GM21515 (cell line): ENCODE data around the gene DRD1.
A peak's percentile ranks its signal among the peaks of the same experiment; 100 is the strongest.
"Not testable (repeated sequence)": the region's sequence is repeated elsewhere in the genome, so short reads cannot be mapped to it uniquely, and the experiment has no call there.

ENCODE experiments used
- ATAC-seq: cut with Tn5 transposase; IDR thresholded peaks from one replicate; pipeline ENCODE4 v1.9.1; 2021; ENCODE audit not compliant: unreplicated experiment

Gene DRD1

GRCh38 chr5:175468892-175469291, 24.9 kb upstream of the DRD1 start:
- ATAC-seq = no peak

DNA sequence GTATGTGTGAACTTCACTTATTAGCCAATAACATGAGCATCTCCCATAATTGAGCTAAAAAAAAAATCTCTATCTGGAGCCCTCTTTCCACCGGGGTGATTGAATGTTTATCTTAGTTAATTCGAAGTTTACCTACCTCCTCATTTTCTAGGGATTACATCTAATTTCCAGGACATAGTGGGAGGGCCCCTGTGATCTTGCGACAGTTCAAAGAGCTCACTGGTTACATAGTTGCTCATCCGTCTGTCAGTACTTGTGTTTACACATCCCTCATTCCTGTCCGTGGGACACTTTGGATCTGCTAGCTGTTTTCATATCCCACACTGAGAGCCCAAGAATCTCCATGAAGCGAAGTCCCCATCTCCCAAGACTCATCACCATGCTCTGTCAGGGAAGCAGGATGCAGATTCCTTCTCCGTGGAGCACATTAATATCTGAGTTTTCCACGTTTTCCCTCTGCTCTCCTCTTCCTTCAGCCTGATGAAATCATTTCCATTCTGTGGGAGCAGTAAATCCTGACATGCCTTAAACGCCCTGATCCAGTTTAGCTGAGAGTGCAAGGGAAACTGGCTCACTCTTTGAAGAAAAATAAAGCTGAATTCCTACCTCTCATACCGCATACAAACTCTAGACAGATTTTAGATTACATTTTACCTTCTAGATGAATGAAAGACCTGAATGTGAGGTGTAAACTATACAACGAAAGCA, 24.2 kb upstream of the DRD1 start:
- ATAC-seq = no peak

DNA sequence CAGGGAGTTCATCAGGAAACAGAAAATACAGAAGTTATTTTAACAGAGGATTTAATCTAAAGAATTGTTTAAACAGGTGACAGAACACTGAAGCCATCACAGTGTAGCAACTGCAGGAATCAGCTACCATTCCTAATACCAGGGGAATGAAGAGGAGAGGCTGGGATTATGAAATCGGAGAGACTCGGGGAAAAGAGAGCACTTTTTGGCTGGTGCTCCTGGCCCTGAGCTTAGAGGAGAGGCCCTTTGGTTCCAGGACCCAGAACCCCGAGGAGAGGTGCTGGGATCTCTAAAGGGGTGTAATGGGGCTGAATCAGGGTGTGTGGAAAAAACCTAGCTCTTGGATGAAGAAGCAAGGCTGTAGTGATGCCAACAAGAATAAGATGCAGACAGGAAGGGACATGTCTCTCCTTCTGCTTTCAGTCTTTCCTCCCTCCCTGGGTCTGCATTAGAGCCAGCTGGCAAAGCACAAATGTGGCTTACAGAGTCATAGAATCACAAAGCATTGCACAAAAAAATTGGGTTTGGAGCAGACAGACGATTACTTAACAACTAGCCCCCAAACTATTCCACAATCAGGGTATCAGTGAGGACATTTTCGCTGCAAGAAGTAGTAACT, 22.8 kb upstream of the DRD1 start:
- ATAC-seq = no peak

DNA sequence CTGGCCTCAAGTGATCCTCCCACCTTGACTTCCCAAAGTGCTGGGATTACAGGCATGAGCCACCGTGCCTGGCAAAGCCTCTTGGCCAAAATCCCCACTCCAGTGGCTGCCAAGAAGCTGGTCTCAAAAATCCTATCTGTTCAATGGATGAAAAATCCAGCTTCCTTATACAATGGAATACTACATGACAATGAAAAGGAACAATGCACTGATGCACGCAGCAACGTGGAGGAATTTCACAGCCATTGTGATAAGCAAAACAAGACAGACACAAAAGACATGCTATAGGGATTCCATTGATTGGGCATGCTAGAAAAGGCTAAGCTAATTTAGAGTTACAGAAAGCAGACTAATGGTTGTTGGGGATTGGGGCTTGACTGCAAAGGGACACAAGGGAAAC, 21.3 kb upstream of the DRD1 start:
- no peak for ATAC-seq

GRCh38 chr5:175464942-175465233, 20.9 kb upstream of the DRD1 start:
- no peak for ATAC-seq

- peak; percentile 99 for ATAC-seq
Measured at GRCh38 chr5:175464074-175464941, 20.3 kb upstream of the DRD1 start.

DNA sequence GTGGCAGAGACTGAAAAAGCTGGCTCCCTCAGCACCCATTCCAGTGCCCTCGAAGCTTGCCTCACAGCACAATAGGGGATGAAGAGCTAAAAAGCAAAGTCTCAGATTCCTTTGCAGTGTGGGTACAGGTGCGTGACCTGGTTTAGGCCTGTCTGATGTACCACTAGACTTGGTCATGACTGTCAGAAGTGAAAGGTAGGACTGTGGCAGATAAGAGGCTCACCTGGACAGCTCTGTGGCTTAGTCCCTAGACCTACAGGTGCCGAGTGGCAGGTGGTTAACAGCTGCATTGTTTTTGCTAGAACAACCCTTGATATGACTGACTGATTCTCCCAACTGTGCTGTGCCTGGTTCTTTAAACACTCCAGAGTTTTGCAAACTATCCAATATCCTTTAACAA, 19.7 kb upstream of the DRD1 start:
- ATAC-seq = no peak

GRCh38 chr5:175461370-175461769, 17.4 kb upstream of the DRD1 start:
- ATAC-seq = no peak

DNA sequence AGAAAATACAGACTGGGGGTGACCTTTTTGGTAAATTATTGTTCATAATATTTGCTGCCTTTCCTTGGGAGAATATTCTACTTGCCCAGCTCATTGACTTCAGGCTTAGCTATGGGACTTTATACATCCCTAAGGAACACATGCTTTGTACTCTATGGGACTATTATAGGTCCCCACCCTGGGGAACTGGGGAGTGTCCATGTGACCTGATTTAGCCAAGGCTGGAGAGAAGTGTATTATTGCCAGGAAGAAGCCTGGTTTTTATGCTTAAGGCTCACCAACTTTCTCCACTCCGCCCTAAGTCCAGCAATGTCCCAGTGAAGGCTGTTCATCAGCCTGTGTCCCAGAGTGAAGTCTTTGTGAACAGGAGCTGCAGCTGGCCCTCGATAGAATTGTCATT, 16.6 kb upstream of the DRD1 start:
- no peak for ATAC-seq

DNA sequence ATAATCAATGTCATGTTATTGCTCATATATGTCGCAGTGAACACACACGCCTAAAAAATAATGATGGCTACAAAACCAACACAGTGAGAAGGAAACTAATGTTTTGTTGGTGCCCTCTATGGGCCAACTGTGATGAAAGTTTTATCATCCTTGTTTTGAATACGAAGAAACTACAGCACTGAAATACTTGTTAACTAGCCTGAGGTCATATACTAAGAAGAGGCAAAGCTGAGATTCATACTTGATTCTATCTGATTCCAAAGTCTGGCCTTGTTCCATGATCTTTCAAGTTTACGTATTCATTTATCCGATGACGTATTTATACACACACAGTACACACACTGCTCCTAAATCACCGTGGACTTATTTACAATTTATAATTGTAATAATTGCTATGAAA, 16.1 kb upstream of the DRD1 start:
- ATAC-seq = no peak

DNA sequence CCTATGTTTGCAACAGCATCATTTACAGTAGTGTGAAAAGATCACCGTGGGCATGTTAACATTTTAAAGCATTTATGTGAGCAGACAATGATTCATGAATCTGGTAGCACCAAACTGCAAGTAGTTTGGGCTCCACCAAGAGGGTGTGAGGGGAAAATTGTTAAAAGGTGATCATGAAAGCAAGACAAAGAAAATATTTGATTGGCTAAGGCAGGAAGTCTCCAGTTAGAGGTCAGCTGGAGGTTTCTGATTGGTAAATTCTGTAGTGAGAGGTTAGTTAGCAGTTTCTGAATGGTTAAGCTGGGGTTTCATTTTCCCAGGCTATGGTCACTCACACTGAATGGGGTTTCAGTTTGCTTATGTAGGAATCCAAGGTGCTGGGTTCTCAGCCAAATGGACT, 13.5 kb upstream of the DRD1 start:
- peak; percentile 94 for ATAC-seq

DNA sequence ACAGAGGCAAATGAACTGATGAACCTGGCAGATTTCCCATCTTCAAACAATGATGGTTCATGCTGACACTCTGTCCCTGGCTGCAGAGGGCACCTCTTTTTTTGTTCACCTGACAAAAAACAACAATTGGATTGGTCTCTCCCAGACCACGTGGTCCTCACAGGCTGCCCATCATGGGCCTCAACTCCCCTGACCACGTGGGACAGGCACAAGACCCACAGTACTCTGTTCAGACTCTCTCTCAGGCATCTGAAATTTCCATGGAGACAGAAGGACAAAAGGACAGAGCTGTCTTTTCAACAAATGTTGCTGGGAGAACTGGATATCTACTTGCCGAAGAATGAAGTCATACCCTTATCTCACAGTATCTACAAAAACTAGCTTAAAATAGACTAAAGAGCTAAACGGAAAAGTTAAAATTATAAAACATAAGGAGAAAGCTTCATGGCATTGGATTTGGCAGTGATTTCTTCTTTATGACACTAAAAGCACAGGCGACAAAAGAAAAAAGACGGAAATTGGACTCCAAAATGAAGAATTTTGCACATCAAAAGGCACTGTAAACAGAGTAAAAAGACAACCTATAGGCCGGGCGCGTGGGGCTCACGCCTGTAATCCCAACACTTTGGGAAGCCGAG, 12.2 kb upstream of the DRD1 start:
- ATAC-seq = no peak

GRCh38 chr5:175454338-175454737, 10.4 kb upstream of the DRD1 start:
- ATAC-seq = not testable (repeated sequence)

GRCh38 chr5:175452166-175452565, 8.2 kb upstream of the DRD1 start:
- no peak for ATAC-seq

DNA sequence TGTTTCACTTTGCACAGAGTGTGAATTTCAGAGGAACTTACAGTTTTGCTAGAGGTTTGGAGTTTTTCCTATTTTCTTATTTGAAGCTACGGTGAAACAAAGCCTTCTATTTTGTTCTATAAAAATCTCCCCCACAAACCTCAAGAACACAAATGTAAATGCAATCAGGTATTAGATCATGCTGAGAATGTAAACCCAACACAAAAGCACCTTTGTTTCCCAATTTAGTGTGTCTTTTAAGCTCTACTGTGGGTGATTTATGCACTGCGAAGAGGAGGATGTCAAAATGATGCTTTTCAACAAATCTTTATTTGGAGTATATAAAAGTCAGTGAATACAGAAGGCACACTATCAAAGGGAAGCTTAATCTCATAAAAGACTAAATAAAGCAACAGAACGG, 4.3 kb upstream of the DRD1 start:
- ATAC-seq = no peak

DNA sequence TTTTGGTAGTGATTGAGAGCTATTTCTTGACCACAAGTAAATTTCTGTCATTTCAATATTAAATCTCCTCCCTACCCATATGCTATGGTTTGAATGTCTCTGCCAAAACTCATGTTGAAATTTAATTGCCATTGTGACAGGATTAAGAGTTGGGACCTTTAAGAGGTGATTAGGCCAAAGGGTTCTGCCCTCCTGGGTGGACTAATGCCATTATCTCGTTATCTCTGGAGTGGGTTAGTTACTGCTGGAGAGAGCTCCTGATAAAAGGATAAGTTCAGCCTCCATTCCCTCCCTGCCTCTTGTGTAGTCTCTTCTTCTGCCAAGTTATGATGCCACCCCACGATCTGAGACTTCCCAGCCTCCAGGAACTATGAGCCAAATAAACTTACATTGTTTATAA, 3.6 kb upstream of the DRD1 start:
- ATAC-seq = no peak

- not testable (repeated sequence) for ATAC-seq
Measured at GRCh38 chr5:175446378-175446777, 2.4 kb upstream of the DRD1 start.

- ATAC-seq = no peak
Measured at GRCh38 chr5:175444905-175445456, 999 bp upstream of the DRD1 start.

GRCh38 chr5:175443514-175444059, 395 bp downstream of the DRD1 start:
- ATAC-seq = no peak

- ATAC-seq = no peak
Measured at GRCh38 chr5:175438234-175438857, 5.6 kb downstream of the DRD1 start.

DNA sequence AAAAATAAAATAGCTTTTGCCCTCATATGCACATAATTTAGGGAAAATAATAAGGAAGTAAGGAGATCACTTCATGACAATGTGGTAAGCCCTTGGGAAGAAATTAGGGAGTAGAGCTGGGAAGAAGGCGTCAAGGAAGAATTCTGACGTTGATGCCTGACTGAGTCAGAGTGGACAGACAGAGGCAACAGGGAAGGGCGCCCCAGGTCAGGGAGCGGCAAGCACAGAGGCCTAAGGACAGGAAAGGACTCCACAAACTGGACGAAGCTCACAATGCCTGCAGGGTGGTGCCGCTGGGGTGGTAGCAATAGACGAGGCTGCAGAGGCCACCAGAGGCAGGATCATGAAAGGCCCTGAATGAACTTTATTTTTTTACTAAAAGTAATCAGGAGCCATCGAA, 7.6 kb downstream of the DRD1 start:
- no peak for ATAC-seq
